Suppressor macrophage (primary cell): ENCODE data around the gene XG.
"Not testable (repeated sequence)": the region's sequence is repeated elsewhere in the genome, so short reads cannot be mapped to it uniquely, and the experiment has no call there.

Experiments
- DNase-seq, 4 experiments: peaks; one replicate each; pipeline ENCODE4 v3.0.0-alpha.2; 2020 to 2022
- total RNA-seq, 17 experiments: gene quantifications; one replicate each; lab custom pipeline; 2026; ENCODE audit warnings: mixed read lengths in 6 of 17, inconsistent platforms in 3 of 17; lab: John Stamatoyannopoulos, UW

XG gene, protein sequence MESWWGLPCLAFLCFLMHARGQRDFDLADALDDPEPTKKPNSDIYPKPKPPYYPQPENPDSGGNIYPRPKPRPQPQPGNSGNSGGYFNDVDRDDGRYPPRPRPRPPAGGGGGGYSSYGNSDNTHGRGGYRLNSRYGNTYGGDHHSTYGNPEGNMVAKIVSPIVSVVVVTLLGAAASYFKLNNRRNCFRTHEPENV
- 0 to 0.99 (median 0) reads per million in 17 experiments for total RNA-seq

DNA sequence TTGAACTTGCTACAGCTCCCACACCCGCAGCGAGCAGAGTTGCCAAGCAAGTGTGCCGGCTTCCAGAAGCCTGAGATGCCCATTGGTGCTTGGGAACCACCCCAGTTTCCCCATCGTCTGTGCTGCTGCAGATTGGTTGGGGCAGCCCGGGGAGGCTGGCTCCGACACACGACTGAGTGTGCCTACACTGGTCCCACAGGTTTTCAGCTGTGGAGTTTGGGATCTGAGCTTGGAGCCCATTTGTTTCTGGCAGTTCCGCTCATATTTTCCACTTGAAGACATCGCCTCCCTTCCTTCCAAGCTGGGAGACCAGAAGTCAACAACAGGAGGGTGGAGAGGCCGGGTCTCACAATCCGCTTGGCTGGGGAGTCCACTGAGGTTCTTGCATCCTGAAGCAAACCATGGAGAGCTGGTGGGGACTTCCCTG, at the start of gene XG:
XG (plus strand) TSS at position 167 of the 427 bp plus-strand sequence; CDS start at position 402, 235 bp downstream.
- DNase-seq, result not testable (repeated sequence)

DNA sequence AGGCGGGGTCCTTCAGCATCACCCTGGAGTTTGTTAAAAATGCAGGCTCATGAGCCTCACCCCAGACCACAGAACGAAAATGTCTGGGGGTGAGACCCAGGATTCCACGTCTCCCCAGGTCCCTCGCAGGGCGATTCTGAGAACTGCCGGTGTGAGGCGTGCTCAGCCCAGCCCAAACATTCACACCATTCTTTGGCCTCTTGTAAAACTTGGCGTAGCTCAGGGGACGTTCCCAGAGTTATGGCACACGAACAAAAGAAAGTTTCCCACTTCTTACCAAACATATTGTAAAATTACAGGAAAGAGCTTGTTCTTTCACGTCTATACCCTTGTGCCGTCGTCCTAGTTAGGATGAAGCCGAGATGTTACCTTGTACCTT, 47.9 kb upstream of the XG start:
- no peak for DNase-seq

DNA sequence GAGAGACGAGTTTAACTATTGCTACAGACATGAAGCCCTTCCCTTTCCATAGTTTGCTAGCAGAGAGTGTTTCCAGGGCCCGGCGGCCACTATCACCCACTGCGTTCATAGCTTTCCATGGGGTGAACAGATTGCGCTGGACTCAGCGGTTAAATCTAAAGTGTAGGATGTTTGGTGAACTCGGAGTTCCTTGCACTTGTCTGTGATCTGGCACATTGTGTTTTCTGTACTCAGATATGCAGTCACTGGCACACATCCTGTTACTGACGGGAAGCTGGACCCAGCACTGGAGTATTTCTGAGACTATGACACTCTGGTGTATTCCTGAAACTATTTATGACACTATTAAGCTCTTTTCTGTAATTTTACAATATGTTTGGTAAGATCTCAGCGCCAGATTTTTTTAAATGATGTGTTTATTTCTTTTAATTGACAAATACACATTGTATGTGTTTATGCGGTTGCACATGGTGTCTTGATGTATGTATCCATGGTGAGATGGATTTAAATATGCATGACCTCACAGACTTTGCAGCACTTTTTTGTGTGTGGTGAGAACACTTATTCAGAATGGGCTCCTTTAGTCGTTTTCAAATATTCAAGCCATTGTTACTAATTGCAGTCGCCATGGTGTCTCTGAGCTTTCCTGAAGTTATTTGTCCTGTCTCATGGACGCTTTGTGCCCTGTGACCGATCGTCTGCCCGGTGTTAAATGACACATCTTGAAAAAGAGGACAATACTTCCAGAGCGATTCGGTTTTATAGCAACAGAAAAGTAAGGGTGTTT, 46.6 kb upstream of the XG start:
- DNase-seq, result peak in 2 of 4 experiments; percentile 29 to 34

DNA sequence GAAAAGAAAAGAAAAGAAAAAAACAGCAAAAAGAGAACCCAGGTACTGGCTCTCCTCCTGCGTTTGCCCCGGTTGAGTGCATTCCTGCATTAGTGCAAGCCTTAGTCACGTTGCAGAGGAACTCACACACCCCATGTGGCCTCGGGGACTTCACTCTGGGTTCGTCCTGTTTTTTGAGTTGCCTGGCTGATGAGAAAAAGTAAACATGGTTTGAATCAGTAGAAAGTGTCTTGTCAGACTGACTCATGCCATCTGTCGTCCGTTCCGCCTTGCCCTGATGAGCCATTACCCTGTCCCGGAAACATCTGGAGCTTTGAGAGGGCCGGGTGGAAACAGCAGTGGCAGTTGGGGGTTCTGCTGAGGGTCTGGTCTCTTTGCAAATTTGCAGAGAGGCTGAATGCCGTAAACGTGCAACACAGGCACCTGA, 44.5 kb upstream of the XG start:
- DNase-seq, result peak; percentile 89 to 96 (median 90)

DNA sequence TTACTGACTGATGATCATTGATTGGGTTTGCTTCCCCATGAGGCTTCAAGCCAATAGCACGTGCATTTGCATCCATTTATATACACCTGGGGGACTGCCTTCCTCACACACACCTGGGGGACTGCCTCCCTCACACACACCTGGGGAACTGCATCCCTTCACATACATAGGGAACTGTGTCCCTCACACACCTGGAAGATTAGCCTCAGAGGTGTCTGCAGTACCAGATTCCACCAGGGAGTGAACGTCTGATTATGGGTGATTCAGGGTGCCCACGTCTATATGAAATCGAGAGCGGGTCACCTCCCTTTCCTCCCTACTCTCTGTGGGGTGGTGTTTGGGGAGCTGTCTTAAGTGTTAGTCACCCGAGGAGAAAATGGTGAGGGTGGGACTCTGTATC, 43.8 kb upstream of the XG start:
- peak in 3 of 4 experiments; percentile 12 to 49 (median 25) for DNase-seq

DNA sequence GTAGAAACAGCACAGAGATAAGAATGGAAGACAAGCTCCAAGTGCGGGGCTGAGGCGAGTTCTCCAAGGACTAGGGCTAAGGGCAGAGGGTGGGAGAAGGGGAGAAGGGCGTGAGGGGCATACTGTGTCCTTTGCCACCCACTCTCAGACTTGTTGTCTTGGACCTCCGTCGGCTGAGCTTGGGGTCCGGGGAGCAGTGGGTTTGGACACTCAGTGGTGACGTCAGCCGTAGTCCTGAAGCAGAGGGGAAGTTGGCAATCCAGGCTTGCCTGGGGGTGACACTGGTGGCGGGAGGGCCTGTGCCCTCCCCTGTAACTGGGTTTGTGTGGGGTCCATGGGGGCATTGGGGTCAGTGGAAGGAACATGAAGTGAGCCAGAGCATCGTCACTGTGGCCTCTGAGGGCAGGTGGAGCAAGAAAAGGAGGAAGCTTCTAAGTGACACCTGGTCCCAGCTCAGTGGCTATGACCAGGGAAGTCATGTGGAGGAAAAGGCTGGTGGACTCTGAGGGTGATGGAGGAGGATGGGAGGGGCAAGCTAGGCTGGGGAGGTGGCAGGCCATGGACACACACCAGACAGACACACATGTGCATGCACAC, 43.1 kb upstream of the XG start:
- peak; percentile 70 to 82 (median 77) for DNase-seq

DNA sequence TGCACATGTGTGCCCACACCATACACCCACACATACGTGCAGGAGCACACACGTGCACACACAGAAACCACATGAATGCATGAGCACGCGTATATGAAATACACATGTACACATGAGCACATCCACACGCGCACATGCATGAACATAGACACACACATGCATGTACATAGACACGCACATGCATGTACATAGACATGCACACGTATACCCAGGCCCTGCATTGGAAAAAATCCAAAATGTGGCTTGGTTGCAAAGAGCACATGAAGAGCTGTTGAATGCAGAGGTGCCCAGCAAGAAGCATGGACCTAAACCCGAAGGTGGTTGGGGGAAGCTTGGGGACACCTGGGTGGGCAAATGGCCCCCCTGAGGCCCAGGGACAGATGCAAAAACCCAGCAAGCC, 42.3 kb upstream of the XG start:
- DNase-seq, result no peak

DNA sequence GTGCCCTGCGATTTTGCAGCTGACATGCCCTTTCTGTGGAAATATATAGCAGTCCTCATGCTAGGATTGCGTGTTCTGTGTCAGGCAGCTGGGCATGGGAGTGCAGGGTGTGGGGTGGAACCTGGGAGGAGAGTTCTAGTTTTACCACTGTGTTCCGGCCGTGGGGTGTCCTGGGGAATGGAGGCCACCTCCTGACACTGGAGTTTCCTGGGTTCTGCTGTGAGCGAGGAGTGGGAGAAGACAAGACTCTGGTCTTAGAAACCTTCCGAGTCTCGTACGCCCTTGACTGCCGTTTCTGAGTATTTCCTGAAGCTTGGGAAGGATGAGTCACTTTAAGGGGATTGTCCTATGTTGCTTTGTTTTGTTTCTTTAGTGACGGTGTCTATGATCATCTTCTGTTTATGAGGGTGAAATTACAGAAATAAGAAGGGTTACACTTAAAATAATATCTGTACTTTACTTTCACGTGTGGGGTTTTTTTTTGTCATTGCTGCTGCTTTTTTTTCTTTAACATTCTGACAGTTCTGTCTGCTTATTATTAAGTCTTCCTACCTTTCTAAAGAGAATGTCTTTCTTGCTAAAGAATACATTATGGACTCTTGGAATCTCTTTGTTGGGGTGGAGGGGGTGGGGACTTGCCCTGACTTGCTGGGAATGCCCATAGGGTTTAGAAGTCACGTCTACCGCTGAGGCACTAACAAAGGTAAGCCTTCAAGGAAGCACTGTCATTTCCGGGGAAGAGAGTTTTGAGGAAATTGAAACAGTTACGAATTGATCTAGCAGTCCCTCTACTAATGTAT, 41.6 kb upstream of the XG start:
- peak; percentile 79 to 92 (median 82) for DNase-seq

DNA sequence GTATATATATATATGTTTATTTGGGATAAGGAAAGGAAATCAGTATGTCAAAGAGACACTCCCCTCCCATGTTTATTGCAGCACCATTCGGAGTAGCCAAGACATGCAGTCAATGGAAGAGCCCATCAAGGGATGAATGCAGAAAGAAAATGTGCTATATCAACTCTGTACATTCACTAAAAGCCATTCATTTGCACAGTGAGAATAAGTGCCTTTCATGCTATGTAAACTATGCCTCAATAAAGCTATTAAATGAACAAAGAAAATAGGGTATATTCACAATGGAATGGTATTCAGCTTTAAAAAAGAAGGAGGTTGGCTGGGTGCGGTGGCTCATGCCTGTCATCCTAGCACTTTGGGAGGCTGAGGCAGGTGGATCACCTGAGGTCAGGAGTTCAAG, 40.4 kb upstream of the XG start:
- DNase-seq, result no peak

DNA sequence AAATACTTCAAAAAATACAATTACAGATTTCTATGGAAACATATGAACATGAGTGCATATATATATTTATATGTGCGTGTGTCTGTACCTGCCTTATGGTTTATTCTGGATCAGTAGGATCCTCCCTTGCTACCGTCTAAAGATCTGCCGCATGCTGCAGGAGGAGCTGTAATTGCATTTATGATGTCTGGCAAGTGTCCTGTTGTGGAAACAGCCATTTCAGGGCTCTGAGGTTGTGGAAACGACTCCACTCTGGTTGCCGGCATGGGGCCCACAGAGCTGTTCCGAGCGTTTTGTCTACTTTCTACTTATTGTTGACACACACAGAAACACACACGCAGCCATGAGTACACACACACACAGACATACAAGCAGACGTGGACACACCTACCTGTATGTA, 39.4 kb upstream of the XG start:
- no peak for DNase-seq

DNA sequence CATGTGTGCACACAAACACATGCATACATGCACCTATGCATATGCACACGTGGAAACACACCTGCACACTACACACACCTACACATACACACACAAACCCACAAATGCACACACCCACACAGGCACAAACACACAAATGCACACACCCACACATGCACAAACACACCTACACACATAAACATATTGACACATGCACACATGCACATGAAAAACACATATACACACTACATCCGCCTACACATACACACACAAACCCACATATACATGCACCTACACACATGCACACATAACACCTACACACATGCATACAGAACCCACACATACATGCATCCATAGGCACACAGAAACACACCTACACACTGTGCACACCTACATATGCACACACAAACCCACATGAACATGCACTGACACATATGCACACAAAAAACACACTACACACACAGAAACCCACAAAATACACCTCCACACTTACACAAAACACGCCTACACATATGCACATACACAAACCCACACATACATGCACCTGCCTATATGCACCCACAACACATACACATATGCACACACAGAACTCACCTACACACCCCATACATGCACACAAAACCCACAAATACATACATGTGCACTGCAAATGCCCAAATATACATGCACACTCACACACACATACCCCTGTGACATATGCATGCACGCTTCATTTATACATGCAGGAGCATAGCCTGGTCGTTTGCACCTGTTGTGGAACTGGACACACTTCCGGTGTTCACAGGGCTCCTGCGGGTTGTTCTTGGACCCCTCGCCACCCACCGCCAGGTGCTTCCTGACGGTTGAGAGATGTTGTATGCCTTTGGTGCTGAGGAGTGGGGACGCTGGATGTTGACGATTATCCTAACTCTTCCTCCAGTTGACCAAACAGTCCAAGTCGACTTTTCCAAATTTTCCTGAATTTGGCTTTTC, 38.7 kb upstream of the XG start:
- DNase-seq, result no peak

DNA sequence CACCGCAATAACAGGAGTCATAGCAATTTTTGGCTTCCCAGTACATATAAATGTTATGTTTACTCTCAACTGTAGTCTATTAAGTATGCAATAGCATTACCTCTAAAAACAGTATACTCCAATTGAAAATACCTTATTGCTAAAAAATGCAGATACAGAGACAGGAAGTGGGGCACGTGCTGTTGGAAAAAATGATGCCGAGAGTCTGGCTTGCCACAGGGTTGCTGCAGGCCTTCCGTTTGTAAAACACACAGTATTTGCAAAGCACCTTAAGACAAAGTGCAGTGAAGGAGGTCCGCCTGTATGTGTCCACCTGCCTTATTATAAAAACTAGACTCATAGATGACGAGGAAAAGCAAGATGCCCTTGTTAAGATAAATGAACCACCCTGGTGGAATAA, 37.3 kb upstream of the XG start:
- DNase-seq, result no peak

DNA sequence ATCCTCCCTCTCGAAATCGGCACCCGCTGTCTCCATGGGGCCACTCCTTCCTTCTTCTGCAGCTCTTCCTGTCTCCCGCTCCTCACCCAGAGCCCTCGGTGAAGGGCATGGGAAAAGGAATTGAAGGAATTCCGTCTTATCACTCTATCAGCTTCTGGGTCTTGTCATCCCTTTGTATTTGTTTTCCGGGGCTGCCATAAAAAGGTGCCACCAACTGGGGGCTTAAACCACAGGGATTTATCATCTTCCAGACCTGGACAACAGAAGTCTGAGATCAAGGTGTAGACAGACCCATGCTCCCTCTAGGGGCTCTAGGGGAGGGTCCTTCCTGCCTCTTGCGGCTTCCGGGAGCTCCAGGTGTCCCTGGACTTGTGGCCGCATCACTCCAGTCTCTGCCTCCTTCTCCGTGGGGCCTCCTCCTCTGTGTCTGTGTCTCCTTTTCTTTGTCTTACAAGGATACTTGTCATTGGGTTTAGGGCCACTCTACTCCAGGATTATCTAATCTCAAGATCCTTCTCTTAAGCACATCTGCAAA, 36.7 kb upstream of the XG start:
- DNase-seq, result no peak

DNA sequence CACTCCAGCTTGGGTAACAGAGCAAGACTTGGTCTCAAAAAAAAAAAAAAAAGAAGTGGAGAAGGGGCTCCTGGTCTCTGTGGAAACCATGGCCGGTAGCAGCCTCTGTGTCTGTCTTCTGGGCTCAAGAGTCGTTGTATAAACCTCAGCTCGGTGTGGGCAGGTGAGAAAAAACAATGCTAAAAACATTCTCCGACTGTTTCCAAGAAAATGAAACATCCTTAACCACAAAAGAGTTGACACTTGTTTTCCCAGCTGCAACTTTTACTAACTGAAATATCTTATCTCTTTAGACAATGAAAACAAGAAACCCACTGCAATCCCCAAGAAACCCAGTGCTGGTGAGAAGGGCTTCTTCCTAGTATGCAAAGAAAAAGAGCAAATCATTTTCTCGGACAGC, 34.5 kb upstream of the XG start:
- no peak for DNase-seq

DNA sequence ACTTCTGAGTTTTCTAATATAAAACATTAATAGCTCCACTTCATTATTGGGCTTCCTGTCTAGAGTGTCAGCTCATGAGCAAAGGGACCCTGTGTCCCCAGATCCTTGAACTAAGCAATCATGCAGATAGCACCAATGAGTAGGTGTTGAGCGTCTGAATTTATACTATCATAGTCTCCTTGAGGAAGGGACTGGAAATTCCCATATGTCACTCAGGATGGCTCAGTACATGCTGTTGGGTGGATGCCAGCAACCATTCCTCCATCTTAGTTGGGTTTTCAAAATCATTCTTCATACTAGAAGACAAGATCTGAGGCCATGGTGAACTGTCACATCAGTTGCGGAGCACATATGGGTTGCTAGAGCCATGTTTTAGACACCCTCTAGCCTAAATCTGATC, 33.0 kb upstream of the XG start:
- DNase-seq, result no peak

DNA sequence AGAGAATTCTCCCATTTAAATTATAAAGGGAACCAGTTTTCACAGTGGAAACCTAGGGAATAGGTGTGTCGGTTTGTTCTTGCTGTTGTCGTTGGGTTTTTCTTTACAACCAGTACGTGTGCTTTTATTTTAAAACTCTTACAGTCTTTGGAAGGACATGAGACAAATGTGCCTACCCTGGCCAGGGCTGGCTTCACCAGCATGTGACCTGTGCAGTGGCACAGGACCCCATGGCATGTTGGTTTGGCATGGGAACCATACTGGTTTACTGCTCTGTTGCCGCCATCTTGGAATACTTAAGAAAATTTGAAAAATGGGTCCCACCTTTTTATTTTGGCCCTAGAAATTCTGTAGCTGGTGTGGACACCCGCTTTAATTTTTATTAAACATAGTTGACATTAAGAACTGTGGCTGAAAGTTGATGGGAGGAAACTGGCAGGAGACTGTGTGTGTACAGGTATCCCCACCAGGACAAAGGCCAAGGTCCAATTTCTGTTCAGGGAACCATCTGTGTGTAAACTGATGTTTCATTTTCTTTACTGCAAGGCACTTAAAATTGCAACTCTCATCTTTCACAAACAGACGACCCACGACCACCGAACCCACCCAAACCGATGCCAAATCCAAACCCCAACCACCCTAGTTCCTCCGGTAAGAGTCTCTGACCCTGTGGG, 31.9 kb upstream of the XG start:
- DNase-seq, result no peak

DNA sequence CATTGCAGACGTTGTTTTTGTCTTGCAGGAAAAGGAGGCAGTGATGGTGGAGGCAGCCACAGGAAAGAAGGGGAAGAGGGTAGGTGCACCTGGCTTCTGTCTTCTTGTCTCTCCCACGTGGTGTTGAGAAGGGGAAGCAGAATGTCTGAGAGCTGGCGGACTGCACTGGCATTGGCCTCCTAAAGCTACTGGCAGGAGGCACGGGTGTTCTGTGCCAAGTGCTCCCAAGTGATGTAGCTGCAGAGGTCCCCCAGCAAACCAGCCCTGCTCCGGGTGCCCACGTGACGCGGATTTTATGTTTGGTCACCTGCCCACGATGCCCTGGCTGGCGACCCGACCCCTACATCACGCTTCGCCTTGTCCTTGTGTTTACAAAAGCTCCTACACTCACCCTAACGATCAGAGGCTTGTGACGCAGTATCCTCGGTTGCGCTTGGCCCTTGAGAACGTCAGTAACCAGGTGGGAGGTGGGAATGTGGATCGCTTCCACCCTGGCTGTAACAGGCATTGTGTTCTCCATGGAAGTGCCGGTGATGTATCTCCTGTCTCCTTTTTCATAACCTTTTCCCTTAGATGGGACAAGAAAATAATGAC, 28.5 kb upstream of the XG start:
- DNase-seq, result no peak

DNA sequence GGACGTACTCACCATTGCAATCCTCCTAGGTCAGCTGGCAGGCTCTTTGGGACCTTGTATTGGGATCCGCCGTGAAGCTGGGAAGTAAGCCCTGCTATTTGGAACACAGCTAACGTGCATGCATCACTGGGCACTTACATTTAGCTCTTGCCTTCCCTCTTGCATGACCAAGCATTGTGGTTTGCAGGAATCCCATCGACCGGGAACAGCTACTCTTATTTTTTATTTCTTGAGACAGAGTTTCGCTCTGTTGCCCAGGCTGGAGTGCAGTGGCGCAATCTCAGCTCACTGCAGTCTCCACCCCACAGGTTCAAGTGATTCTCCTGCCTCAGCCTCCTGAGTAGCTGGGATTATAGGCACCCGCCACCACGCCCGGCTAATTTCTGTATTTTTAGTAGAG, 24.6 kb upstream of the XG start:
- DNase-seq, result not testable (repeated sequence)

DNA sequence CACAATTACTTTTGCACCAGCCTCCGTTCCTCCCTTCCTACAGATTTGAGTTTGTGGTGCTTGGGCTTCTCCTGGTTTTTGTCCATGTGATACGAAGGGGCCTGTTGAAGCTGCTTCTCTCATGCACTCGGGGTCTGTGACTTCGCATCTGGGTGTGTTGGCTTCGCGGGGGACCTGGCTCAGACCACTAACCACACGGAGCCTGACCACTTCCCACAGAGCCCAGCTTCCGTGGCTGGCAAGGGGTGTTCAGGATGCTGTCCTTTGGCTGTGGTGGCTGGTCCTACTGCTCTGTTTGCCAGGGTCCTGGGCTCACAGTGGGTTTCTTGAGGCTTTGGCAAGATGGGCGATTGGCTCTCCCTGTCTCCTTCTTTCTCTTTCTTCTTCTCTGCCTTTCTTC, 19.8 kb upstream of the XG start:
- DNase-seq, result no peak

DNA sequence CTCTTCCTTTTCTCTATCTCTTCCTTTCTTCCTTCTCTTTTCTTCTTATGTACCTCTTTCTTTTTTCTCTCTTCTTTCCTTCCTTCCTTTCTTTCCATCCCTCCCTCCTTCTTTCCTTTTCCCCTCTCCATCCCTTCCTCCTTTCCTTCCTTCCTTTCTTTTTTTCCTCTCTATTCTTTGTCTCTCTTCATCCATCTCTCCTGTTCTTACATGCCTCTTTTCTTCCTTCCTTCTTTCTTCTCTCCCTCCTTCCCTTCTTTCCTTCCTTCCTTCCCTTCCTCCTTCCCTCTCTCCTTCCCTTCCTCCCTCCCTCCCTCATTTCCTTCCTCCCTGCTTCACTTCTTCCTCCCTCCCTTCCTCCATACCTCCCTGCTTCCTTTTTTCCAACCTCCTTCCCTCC, 19.2 kb upstream of the XG start:
- no peak for DNase-seq

DNA sequence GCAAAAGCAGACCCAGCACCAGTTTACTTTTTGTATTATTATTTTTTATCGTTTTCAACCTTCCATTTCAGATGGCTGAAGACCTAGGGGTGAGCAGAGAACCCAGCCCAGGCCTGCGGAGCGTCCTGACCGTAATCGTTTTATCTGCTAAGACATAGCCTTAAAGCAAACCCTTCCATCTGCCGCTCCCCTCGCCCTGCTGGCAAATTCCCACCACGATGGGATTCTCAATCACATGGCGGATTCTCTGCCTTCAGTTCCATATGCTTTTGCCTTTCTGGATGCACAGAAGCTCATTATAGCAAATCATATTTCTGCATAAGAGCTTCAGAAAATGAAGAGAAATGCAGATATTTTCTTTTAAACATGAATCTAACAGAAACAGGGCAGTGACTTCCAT, 18.6 kb upstream of the XG start:
- DNase-seq, result no peak
